NT2/D1 (cell line): ENCODE measurements around the gene GREB1.

ENCODE experiments used
- DNase-seq: peaks from one replicate; pipeline ENCODE4 v3.0.0-alpha.2; 2011; ENCODE audit warnings: low read depth, low spot score
- H3K27me3 ChIP-seq: 2 replicates; pipeline ENCODE4 v1.6.0; 2011; ENCODE audit warnings: mild to moderate bottlenecking; ENCODE audit not compliant: insufficient read length, insufficient read depth
- H3K36me3 ChIP-seq: 2 replicates; pipeline ENCODE4 v1.6.1; 2011; ENCODE audit warnings: mild to moderate bottlenecking, low read length, mixed read lengths; ENCODE audit not compliant: insufficient read depth, insufficient read length
- H3K4me1 ChIP-seq: 2 replicates; pipeline ENCODE4 v1.5.1; 2011; ENCODE audit not compliant: insufficient read depth, insufficient read length
- H3K4me3 ChIP-seq: 2 replicates; pipeline ENCODE4 v1.5.1; 2011; ENCODE audit warnings: low read depth; ENCODE audit not compliant: insufficient read length
- H3K9ac ChIP-seq: 2 replicates; pipeline ENCODE4 v1.6.0; 2011; ENCODE audit warnings: low read depth; ENCODE audit not compliant: insufficient read length
- H3K9me3 ChIP-seq: 2 replicates; pipeline ENCODE4 v1.5.1; 2011; ENCODE audit warnings: mild to moderate bottlenecking, low read length; ENCODE audit not compliant: insufficient read depth
- SUZ12 ChIP-seq: IDR thresholded peaks from 2 replicates; pipeline ENCODE4 v1.6.1; 2011; ENCODE audit not compliant: insufficient read length, insufficient read depth; ENCODE audit errors: extremely low read depth
- YY1 ChIP-seq: IDR thresholded peaks from 2 replicates; pipeline ENCODE4 v1.6.1; 2011; ENCODE audit not compliant: insufficient read length, insufficient read depth
- ZNF274 ChIP-seq: IDR thresholded peaks from 2 replicates; pipeline ENCODE4 v1.6.1; 2011; ENCODE audit warnings: mild to moderate bottlenecking, low read depth, low read length

The GREB1 gene

DNA sequence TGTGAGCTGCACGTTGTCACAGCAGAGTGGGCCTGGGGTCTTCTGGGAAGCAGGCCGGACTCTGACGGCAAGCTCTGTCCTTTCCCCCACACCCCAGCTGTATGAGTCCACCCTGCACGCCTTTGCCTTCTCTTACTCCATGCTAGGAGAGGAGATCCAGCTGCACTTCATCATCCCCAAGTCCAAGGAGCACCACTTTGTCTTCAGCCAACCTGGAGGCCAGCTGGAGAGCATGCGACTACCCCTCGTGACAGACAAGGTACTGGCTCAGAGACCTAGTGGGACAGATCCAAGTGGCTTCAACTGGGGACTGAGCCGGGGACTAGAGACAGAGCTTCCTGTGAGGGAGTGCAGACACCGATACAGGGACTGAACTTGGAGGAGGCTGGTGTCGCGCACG lies 96.0 kb downstream of the GREB1 start:
- Histone ChIP-seq H3K9ac (no peak overlapping the region), H3K36me3 (peaks cover 67% of the 10 kb centered on the region), H3K9me3 (peaks cover 10% of the 10 kb centered on the region; the same call in 1 of the 2 replicates), H3K27me3 (no peaks in the 10 kb centered on the region), H3K4me3 (no peak overlapping the region), H3K4me1 (no peaks in the 10 kb centered on the region)
- no peak for TF ChIP-seq YY1
- no peak for TF ChIP-seq SUZ12
- TF ChIP-seq ZNF274: no peak
- no peak for DNase-seq

DNA sequence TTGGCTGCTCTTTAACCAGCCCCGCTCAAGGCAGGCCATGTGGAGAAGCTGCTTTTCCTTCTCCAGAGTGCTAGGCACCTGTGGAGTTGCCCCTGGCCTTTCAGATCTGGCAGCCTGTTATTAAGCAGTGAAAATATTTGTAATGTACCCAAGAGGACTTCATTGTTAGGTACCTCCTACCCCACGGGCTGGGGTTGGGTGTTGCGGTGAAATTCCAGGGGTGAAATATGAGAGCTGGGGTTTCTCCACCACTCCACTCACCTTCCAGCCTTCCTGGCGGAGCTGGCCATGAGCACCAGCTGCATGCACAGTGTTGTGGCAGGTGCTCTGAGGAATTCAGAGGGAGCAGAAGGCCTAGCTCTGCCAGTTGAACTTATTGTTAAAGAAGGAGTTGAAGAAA lies 97.0 kb downstream of the GREB1 start:
- peaks cover 10% of the 10 kb centered on the region; the same call in 1 of the 2 replicates for H3K9me3 ChIP-seq
- H3K4me1 ChIP-seq: no peaks in the 10 kb centered on the region
- no peak overlapping the region for H3K9ac ChIP-seq
- no peak overlapping the region for H3K4me3 ChIP-seq
- no peaks in the 10 kb centered on the region for H3K27me3 ChIP-seq
- TF ChIP-seq SUZ12: no peak
- no peak for TF ChIP-seq YY1
- TF ChIP-seq ZNF274: no peak
- peaks cover 66% of the 10 kb centered on the region for H3K36me3 ChIP-seq
- no peak for DNase-seq

DNA sequence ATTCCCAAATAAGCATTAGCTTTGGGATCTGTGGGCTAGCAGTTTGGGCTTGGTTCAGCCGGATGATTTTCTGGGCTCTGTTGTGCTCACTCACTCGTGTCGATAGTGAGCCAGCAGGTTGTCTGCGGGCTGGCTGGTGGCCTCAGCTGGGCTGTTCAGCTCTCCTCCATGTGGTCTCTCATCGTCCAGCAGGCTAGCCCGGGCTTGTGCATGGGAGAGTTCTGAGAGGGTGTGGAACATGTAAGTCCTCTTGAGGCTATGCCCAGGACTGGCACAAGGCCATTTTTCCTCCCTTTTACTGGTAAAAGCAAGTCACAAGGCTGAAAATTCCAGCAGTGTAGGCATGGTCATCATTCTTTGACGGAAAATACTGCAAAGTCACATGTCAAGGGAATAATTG lies 97.6 kb downstream of the GREB1 start:
- Histone ChIP-seq H3K27me3 (no peaks in the 10 kb centered on the region), H3K4me1 (no peaks in the 10 kb centered on the region), H3K9ac (no peak overlapping the region), H3K9me3 (peaks cover 10% of the 10 kb centered on the region; the same call in 1 of the 2 replicates), H3K4me3 (no peak overlapping the region), H3K36me3 (peaks cover 64% of the 10 kb centered on the region)
- DNase-seq: no peak
- TF ChIP-seq SUZ12 (no peak), ZNF274 (no peak)

DNA sequence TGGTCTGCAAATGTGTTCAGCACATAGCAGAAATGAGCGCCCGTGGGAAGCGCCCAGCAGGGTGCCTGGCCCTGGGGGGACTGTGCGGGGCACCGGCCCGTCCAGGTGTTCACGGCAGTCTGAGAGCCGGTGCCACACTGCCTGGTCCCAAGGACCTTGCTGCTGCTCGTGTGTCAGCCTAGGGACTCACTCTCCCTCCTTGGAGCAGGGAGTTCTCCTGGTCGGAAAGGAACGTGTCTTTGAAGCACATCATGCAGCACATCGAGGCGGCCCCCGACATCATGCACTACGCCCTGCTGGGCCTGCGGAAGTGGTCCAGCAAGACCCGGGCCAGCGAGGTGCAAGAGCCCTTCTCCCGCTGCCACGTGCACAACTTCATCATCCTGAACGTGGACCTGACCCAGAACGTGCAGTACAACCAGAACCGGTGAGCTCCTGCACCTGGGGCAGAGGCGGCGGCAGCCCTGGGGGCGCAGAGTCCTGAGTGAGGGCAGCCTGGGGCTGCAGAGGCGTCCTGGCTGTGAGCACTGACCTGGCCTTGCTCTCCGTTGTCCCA lies 100.2 kb downstream of the GREB1 start:
- no peak overlapping the region for H3K9ac ChIP-seq
- no peak overlapping the region for H3K4me3 ChIP-seq
- H3K36me3 ChIP-seq: peaks cover 46% of the 10 kb centered on the region
- H3K9me3 ChIP-seq: no peaks in the 10 kb centered on the region
- H3K4me1 ChIP-seq: no peaks in the 10 kb centered on the region
- TF ChIP-seq SUZ12 (no peak), ZNF274 (no peak), YY1 (no peak)
- H3K27me3 ChIP-seq: no peaks in the 10 kb centered on the region
- no peak for DNase-seq

DNA sequence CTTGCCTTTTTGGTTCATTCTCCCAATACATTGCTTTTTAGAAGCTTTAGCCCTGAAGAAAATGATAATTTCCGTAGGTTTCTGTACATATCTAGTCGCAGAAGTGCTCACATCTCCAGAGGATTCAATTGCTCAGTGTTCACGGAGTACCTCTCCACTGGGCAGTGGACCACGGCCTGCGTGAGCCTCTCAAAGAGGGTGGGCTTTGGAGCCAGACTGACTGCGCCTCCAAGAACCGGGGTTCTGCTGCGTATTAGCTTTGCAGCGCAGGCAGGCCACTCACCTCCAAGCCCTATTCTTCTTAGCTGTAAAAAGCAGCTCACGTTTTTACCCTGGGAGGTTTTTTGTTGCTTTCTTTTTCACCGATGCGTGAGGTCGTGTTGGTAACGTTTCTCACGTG lies 100.7 kb downstream of the GREB1 start:
- Histone ChIP-seq H3K9me3 (no peaks in the 10 kb centered on the region), H3K4me1 (no peaks in the 10 kb centered on the region), H3K36me3 (peaks cover 49% of the 10 kb centered on the region), H3K27me3 (no peaks in the 10 kb centered on the region), H3K4me3 (no peak overlapping the region), H3K9ac (no peak overlapping the region)
- TF ChIP-seq ZNF274 (no peak), YY1 (no peak), SUZ12 (no peak)
- DNase-seq: no peak

DNA sequence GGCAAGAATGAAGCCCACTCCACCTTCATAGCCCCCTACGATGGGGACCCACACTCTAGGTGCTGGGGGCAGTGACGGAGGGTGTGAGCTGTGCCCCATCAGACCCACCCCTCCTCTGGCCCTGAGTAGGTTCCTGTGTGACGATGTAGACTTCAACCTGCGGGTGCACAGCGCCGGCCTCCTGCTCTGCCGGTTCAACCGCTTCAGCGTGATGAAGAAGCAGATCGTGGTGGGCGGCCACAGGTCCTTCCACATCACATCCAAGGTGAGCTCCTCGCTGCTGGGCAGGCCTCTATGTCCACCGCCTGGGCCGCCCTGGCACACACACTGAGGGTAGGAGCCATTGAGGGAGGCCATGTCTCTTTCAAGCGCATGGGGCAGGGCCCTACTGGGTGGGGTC lies 101.3 kb downstream of the GREB1 start:
- TF ChIP-seq SUZ12 (no peak), ZNF274 (no peak), YY1 (no peak)
- Histone ChIP-seq H3K4me1 (peaks cover 2% of the 10 kb centered on the region), H3K27me3 (no peaks in the 10 kb centered on the region), H3K4me3 (no peak overlapping the region), H3K9ac (no peak overlapping the region), H3K9me3 (no peaks in the 10 kb centered on the region), H3K36me3 (peaks cover 48% of the 10 kb centered on the region)
- DNase-seq: no peak

DNA sequence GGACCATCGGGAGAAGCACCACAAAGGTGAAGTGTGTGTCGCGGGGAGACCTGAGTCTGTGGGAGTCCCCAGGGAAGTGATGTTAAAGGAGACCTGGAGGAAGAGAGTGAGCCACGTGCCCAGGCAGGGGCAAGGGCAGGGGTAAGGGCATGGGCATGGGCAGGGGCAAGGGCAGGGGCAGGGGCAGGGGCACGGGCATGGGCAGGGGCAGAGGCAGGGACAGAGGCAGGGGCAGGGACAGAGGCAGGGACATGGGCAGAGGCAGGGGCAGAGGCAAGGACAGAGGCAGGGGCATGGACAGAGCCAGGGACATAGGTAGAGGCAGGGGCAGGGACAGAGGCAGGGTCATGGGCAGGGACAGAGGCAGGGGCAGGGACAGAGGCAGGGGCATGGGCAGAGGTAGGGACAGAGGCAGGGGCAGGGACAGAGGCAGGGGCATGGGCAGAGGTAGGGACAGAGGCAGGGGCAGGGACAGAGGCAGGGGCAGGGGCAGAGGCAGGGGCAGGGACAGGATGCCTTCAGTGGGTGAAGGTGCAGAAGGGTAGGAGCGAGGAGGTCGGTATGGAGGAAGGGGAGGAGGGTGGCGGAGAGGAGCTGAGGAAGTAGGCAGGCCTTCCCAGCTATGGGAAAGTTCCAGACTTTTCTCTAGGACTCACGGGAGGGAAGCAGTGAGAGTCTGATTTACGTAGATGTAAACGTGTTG lies 102.9 kb downstream of the GREB1 start:
- no peak for DNase-seq
- Histone ChIP-seq H3K9ac (no peak overlapping the region), H3K27me3 (no peaks in the 10 kb centered on the region), H3K4me1 (peaks cover 3% of the 10 kb centered on the region), H3K9me3 (no peaks in the 10 kb centered on the region), H3K4me3 (no peak overlapping the region), H3K36me3 (peaks cover 51% of the 10 kb centered on the region)
- no peak for TF ChIP-seq SUZ12
- no peak for TF ChIP-seq YY1
- no peak for TF ChIP-seq ZNF274
